GM19467 (cell line): ENCODE measurements around the gene FAM184B.
A peak's percentile ranks its signal among the peaks of the same experiment; 100 is the strongest.
"Not testable (repeated sequence)": the region's sequence is repeated elsewhere in the genome, so short reads cannot be mapped to it uniquely, and the experiment has no call there.

Source experiments
- ATAC-seq: cut with Tn5 transposase; IDR thresholded peaks from one replicate; pipeline ENCODE4 v1.9.1; 2021; ENCODE audit warnings: mild to moderate bottlenecking, moderate library complexity; ENCODE audit not compliant: unreplicated experiment

FAM184B gene

DNA sequence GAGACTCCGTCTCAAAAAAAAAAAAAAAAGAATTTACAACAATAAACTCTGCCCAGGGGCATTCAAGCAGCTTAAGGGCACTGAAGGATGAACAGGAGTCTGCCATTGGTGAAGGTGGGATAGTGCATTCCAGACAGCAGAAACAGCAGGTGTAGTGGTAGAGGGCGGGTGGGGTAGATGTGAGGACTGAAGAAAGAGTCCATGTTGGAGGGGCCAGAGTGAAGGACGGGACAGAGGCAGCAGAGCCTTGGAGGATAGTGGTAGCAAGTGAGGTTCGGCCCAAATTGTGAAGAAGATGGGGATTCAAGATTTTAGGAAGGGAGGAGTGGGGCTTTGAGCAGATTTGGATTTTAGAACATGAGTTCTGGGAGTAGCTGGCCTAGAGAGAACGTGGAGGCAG lies 91.3 kb downstream of the FAM184B start:
- no peak for ATAC-seq

DNA sequence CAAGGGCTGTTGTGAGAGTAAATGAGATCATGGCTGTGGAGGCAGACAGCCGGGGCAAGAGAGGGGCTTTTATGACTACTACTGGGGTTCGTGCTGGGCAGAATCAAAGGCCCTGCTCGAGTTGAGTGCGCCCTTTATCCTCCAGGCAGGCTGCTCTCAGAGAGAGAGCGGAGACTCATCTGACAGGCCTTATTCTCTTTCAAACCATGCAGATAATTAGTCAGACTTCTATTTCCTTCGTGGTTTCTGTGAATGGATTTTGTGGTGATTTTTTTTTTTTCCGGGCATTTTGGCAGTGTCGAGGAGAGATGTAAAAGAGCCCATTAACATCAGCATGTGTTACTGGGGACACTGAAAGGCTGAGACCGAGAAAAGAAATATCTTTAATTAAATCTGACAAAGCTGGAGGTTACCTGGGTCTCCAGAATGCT lies 93.4 kb downstream of the FAM184B start:
- no peak for ATAC-seq

DNA sequence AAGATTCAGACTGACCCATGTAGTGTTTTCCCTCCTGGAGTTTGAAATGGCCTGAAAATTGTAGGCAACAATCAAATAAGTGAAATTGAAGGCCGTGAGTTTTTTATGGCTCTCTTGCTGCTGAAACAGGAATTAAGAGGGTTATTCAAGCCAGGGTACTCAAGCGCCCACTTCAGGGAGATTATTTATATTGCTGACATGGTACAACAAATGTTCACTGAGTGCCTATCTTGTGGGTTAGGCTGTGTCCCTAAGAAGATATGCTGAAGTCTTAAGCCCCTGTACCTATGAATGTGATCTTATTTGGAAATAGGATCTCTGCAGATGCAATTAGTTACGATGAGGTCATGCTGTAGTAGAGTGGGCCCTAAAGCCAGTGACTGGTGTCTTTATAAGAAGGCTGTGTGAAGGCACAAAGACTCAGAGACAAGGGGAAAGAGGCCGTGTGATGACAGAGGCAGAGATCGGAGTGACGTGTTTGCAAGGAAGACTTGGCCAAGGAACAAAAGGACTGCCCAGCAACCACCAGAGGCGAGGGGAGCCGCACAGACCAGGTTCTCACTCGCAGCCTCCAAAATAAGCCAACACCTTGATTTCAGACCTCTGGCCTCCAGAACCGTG lies 94.1 kb downstream of the FAM184B start:
- ATAC-seq, result no peak

DNA sequence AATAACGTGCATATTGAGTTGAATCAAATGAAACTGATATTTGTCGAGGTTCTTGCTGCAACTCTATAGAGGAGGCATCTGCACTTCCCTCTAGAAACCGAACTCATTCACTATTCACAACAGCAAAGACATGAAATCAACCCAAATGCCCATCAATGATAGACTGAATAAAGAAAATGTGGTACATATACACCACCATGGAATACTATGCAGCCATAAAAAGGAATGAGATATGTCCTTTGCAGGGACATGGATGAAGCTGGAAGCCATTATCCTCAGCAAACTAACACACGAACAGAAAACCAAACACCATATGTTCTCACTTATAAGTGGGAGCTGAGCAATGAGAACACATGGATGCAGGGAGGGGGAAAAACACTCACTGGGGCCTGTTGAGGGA lies 96.8 kb downstream of the FAM184B start:
- not testable (repeated sequence) for ATAC-seq

DNA sequence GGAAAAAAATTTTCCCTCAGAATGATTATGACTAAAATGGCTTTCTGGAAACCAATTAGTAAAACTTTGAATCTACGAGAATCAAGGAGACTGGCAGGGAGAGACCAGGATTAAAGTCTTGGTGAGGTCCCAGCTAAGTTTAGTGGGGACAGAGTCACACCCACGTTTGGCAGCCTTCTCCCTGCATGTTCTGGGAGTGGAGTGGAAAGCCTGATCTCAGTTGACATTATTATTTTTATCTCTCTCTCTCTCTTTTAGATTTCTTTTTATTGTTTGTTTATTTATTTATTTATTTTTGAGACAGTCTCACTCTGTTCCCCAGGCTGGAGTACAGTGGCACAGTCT lies 99.2 kb downstream of the FAM184B start:
- ATAC-seq, result no peak

DNA sequence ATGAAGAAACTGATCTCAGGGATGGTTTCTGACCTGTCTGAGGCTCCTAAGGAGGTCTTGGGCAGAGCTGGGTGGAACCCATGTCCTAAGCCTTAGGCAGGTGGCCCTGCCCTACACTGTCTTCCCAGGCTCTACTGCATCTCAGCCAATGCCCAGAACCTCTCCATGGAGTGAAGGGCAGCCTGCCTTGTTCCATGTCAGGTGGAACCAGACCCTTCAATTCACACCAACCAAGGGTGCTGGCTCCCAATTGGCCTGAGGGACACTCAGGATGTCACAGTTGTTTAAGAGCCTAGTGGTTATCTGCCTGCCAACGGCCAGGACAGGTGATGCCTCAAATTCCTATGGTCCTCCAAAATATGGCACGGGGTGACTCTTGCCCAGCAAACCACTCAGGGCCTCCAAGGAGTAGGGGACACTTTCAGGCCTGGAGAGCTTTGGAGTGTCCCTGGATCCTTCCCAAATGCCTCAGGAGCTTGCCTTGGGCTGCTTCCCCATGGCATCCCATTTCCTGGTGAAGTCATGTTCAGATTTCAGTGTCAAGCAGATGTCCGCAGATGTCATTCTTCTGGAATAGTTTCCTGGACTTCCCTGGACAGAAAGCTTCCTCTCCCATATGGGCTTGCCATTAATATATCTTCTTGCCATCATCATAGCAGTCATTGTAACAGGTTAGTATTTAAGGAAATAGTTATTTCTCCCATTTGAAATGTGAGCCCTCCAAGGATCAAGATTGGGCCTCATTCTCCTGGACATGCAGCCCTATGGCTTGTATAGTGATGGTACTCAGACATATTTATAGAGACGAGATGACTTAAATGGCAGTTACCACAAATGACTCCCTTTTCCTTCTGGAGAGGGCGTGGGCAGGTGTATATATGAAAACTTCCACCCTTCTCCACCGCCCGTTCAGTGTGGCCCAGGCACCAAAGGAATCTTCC lies 99.9 kb downstream of the FAM184B start:
- no peak for ATAC-seq

DNA sequence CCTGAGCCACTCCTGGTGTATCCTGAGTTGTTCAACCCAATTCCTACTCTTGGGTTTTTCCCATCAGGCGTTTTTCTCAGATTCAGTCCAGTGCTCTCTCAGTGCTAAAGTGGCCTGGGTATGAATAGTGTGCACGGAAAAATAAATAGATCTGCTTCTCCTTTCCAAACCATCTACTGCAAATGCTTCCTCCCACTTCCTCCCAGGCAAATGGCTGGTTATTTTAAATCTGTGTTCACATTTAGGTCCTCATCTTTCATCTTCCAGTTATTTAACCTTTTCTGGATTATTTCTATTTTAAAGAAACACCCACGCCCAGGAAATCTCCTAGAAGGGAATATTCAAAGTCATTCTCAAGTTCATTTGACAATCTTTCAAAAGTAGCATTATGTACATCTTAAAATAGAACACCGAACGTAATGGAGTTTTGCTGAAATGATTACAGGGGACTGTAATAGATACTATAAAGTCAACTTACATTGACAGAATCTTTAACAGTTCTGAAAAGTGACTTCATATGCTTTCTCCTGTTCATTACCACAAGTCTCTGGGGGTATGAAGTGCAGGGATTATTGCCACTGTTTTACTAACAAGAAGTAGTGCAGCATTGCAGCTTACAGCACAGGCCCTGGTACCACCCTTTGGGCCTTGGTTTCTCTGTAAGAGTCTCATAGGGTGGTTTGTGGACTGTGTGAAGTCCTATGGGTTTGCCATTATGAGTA lies 100.7 kb downstream of the FAM184B start:
- ATAC-seq, result no peak

DNA sequence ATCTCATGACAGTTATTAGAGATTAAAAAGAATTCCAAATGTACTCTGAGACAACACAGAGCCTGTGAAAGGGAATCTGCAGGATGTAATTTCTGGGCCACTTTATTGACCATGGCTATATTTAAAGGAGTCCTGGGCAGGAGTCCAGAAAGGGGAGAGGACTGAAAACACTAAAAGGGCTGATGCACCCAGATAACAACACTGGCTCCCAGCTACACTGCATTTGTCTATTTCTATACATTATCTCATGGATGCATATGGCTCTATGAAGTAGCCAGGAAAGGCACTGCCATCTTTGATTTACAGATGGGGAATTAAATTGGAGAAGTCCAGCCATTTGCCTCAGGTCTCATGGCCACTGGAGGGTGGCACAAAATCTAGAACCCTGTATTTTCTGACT lies 111.0 kb downstream of the FAM184B start:
- ATAC-seq, result no peak

DNA sequence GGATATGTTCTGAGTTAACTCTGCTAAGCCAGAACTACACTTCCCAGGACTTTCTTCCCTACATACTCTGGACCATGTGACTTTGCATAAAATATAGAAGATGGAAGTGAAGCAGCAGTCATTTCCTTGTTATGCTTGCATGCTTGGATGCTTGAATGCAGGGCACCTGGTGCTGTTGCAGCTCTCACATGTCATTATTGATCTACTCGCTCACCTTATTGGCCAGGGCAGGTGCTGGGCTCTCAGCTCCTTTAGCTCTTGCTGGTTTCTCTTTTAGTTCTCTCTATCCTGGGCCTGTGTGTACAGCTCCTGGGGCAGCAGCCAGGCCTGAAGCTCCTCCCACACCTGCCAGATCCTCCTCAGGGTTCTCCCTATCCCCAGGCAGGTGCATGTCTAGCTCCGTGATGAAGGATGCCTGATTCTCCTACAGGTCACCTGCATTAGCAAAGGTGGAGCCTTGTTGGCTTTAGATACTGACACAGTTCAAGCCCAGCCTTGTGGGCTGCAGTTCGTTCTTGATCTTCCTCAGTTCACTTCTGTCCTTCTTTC lies 113.7 kb downstream of the FAM184B start:
- no peak for ATAC-seq

DNA sequence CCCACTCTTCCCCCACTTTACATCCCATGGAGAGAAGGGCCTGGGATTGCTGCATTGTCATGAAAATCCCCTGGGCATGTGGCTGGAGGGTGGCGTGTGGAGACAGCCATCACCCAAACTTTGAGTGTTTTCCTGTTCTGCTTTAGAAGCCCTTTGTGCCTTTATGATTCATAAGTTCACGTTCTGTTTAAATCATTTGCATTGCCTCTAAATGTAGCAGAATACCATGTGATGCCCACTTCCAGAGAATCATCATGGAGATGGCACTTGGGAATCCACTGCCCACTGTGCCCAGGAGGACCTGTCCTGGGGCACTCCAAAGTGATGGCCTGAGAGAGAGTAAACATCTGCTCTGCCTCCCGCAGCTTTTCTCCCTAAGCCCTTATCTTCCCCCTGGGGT lies 114.2 kb downstream of the FAM184B start:
- no peak for ATAC-seq

DNA sequence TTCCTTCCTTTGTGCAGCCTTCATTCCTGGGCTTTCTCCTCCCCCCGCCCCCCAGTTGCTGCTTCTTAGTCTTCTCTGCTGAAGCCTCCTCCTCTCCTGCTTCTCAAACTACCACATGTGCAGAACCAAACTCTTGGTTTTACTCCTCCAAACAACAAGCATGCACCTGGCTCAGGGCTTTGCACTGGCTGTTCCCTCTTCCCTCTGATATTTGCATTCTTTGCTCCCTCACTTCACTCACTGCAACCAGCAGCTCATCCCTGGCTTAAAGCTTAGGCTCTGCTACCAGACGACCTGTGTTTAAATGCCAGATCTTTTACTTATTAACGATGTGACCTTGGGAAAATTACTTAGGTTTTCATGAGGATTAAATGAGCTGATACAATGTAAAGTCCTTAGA lies 115.6 kb downstream of the FAM184B start:
- no peak for ATAC-seq

DNA sequence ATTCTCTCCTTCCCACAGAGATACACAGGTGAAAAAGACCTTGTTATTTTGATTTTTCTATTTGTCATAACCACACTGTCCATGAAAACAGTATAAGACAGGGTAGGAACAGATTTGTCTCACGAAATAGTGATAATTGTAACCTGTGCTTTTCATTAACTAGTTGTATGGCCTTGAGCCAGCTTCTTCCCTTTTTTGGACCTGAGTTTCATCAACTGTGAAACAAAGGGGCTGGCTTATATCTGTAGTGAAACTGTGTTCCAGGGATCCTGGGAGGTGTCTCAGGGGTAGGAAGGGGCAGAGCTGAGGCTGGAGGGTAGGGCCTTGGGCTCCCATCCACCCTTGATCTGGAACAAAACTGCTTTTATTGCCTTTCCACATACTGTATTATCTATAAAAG lies 116.1 kb downstream of the FAM184B start:
- ATAC-seq, result no peak

DNA sequence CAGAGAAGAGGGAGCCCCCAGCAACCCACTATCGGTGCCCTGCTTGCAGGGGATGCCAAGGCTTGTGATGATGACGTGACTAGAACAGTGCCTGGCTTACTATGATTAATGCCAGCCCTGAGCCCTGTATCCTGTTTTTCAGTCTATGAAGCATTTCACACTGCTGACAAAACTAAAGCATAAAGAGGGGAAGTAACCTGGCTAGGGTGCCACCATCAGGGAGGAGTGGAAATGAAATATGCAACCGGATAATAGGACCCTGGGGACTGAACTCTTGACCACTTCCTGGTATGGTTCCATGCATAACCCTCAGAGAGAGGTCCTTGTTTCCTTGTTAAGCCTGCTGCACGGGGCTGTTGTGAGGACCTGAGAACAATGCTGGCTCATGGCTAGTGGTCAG lies 116.7 kb downstream of the FAM184B start:
- ATAC-seq, result peak; percentile 98

DNA sequence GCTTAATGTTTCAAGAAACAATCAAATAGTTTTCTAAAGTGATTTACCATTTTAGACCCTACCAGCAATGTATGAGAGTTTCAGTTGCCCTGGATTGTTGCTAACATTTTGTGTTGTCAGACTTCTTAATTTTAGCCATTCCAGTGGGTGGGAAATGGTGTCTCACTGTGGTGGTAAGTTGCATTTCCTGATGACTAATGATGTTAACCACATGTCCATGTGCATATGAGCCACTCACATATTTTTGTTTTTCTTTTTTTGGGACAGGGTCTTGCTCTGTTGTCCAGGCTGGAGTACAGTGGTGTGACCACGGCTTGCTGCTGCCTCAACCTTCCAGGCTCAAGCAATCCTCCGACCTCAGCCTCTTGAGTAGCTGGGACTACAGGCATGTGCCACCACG lies 118.7 kb downstream of the FAM184B start:
- ATAC-seq, result no peak

DNA sequence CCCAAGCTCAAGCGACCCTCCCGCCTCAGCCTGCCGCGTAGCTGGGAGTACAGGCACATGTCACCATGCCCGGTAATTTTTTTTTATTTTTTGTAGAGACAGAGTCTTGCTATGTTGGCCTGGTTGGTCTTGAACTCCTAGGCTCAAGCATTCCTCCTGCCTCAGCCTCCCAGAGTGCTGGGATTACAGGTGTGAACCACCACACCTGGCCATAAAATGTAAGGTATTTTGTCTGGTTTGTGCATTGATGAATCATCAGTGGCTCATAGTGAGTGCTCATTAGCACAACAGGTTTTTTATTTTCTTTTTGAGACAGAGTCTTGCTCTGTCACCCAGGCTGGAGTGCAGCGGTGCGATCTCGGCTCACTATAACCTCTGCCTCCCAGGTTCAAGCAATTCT lies 122.2 kb downstream of the FAM184B start:
- ATAC-seq, result not testable (repeated sequence)

DNA sequence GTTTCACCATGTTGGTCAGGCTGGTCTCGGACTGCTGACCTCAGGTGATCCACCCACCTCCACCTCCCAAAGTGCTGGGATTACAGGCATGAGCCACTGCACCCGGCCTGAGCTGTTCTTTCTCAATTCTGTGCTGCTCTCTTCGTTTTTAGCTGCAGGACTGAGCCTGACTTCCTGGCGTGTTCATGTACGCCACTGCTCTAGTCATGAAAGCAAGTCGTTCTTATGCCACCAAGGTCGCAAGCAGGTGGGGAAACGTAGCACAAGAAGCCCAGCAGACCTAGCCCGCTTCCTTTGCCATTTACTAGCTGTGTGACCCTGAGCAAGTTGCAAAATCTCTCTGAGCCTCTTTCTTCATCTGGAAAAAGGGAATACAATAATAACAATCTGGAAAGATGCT lies 123.6 kb downstream of the FAM184B start:
- ATAC-seq, result no peak

DNA sequence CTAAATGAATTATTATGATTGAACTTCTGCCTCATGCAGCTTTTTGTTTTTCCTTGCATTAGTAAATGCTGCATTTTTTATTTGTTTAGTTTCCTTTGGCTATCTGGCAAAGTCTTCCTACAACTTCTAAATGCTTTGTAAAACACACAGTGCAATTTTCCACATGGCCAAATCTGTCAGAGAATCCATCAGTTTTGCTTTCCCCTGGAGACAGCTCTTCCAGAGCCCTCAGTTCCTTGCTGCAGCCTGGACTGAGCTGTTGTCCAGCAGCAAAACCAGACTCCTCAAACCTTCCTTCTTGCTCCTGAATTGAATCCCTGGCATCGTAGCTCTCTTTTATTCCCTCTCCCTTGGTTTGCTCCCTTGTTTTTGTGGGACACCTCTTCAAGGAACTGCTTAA lies 124.3 kb downstream of the FAM184B start:
- ATAC-seq, result no peak

DNA sequence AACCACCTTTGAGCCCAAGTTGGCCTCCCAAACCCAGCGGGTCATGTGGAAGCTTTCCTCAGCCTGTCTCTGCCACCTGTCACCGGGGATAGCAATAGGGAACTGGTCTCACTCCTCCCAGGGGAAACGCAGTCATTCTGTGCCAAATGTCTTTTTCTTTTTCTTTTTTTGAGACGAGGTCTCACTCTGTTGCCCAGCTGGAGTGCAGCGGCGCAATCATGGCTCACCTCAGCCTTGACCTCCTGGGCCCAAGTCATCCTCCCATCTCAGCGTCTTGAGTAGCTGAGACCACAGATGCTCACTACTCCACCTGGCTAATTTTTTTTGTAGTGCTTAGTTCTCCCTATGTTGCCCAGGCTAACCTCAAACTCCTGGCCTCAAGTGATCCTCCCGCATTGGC lies 126.7 kb downstream of the FAM184B start:
- ATAC-seq, result no peak

DNA sequence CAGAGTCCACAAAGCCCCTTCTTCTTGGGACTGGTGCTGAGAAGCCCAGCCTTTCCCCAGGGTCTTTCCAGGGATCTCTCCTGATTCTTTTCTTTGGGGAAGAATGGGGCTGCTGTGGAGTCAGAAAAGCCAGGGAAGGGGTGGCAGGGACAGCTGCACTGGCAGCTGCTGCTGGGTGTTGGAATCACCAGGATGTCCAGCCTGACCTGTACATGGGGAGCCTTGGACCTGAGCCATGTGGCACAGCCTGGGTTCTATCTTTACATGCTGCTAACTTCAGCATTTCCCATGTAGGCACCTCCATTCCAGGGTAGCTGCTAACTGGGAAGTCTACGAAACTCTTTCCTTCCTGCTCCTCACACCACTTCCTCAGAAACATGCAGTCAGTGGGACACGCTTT lies 131.0 kb downstream of the FAM184B start:
- ATAC-seq, result no peak

DNA sequence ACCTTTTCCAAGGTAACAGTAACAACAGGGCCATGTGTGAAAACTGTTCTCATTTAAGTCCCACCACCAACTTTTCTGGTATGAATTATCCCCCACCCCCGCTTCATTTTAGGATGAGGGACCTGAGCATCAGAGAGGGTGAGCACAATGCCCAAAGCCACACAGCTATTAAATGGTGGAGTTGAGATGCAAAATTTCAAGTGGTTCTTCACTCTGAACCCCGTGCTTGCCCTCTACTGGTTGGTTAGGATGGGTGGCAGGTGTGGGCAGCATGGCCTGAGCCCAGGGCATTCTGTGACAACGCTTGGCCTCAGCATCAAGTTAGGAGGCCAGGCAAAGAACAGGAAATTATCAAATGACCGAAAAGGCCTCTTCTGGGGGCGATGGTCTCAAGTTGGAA lies 133.5 kb downstream of the FAM184B start:
- no peak for ATAC-seq

DNA sequence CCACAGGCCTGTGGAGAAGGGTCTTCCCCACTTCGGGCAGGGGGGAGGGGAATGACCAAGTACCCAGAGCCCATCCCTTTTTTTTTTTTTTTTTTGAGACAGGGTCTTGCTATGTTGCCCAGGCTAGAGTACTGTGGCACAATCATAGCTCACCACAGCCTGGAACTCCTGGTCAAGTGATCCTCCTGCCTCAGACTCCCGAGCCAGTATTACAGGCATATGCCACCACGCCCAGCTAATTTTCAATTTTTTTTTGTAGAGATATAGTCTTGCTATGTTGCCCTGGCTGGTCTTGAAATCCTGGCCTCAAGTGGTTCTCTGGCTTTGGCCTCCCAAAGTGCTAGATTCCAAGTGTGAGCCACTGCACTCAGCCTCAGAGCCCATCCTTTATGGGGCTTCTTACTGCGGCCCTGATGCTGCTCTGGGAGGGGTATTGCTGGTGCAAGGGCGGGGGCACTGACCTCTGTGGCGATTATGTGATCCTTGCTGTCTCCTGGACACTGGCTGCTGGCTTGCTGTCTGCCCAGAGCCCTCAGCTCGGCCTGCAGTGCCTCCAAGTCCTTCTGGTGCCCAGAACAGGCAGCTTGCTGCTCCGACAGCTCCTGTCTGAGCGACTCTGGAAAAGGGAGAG lies 134.1 kb downstream of the FAM184B start:
- no peak for ATAC-seq
